ENCODE results near the gene ZNF526. TPM values are rescaled to one million over a fixed set of nuclear protein-coding genes. Genes with fewer than 3 reads are reported as not detected.

Gene ZNF526
- total and polyA plus RNA-seq, 2 donors (not counting 1 experiment from before 2014, with no cell fraction given) = 4.9 to 21.3 TPM

DNA sequence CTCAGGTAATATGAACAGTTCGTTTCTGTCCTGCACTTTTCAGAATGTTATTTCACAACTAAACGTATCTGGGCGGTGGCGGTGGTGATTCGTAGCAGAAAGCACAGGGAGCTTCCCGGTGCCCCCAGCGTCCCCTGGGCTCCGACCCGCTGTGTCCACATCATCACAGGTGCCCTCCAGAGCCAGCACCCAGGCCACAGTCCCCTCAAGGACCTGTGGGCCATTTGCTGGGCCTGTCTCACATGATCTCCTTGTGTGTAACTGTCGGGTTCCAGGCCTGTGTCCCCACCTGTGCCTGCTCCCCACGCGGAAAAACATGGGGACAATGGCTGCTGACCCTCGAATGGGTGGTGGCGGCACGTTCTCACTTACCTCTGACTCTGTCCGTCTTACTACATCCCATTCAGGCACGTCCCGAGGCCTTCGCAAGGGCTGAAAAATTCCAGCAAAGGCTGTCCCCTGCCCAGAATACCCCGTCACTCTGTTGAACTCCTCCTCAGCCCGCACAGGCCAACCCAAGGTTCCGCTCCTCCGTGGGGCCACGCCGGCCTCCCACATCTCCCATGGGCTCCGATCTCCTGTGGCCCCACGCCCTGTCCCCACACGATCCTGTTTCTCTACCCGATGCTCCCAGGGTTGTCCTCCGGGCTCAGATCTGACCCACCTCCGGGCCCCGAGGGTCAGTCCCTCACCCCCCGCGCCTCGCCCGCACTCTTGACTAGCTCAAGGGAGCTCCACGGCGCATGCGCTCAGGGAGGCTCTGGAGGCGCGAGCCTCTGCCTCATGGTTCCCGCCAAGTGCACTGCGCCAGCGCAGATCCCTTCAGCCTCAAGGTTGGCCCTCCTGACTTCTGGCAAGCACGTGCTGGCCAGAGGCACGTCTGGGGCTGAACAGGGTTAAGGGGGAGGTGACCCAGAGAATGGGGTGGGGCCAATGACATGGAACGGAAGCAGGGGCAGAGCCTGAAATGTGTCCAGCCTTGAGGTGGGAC lies 23.8 kb upstream of the ZNF526 start:
- intact Hi-C loops (cut with micrococcal nuclease) = no loop called here
- no peak overlapping the region for H2AFZ ChIP-seq (ENCODE audit: insufficient read depth, low read depth, low read length, poor library complexity, severe bottlenecking)
- H3K4me1 Mint-ChIP-seq = peaks cover 59% of the 10 kb centered on the region
- peaks cover 2% of the 10 kb centered on the region for H3K9me3 Mint-ChIP-seq (ENCODE audit: insufficient read depth)
- no peaks in the 10 kb centered on the region for H3K27me3 ChIP-seq (replicated peaks in 1 of 4; ENCODE audit: control extremely low read depth in 1 of 4, control insufficient read depth in 3 of 4, insufficient read depth in 4 of 4, low read length in 3 of 4)
- TF ChIP-seq, protein P1, sequence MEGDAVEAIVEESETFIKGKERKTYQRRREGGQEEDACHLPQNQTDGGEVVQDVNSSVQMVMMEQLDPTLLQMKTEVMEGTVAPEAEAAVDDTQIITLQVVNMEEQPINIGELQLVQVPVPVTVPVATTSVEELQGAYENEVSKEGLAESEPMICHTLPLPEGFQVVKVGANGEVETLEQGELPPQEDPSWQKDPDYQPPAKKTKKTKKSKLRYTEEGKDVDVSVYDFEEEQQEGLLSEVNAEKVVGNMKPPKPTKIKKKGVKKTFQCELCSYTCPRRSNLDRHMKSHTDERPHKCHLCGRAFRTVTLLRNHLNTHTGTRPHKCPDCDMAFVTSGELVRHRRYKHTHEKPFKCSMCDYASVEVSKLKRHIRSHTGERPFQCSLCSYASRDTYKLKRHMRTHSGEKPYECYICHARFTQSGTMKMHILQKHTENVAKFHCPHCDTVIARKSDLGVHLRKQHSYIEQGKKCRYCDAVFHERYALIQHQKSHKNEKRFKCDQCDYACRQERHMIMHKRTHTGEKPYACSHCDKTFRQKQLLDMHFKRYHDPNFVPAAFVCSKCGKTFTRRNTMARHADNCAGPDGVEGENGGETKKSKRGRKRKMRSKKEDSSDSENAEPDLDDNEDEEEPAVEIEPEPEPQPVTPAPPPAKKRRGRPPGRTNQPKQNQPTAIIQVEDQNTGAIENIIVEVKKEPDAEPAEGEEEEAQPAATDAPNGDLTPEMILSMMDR (IDR thresholded peaks at IDR 0.05) = no peak
- no peak for TF ChIP-seq EZH2 (IDR thresholded peaks at IDR 0.05; ENCODE audit: borderline replicate concordance, insufficient read depth, low read depth, low read length, poor library complexity, severe bottlenecking)
- peak overlapping the region; percentile 52 for H3K4me2 ChIP-seq (replicated peaks; ENCODE audit: low read depth, low read length, poor library complexity, severe bottlenecking)
- ChIA-PET CTCF (no interaction called here), POLR2A (no interaction called here)
- H3K36me3 ChIP-seq (replicated peaks in 1 of 2; ENCODE audit: control extremely low read depth in 1 of 2, control insufficient read depth in 1 of 2, extremely low read depth in 1 of 2, insufficient read depth in 2 of 2, low read length in 1 of 2) = peaks cover 0 to 27% of the 10 kb centered on the region in 2 experiments
- peaks cover 17% of the 10 kb centered on the region for H3K79me2 ChIP-seq (ENCODE audit: control insufficient read depth, insufficient read depth, low read length)
- peaks cover 0 to 7% (median 4%) of the 10 kb centered on the region in 3 donors for H3K9me3 ChIP-seq (ENCODE audit: control extremely low read depth in 1 of 3, control insufficient read depth in 2 of 3, insufficient read depth in 1 of 3, low read length in 2 of 3)
- no peak overlapping the region for H3K4me3 ChIP-seq (ENCODE audit: control extremely low read depth in 1 of 5, extremely low read depth in 1 of 5, insufficient read depth in 1 of 5, low read depth in 2 of 5, low read length in 4 of 5)
- H3K27me3 Mint-ChIP-seq = no peaks in the 10 kb centered on the region
- peak overlapping the region; percentile 45 to 73 for H3K27ac ChIP-seq (ENCODE audit: low read length in 2 of 2)
- H4K20me1 ChIP-seq (ENCODE audit: control insufficient read depth, insufficient read depth, low read length, poor library complexity, severe bottlenecking) = peaks cover 10% of the 10 kb centered on the region
- peaks cover 41 to 54% of the 10 kb centered on the region in 2 donors for H3K4me1 ChIP-seq (ENCODE audit: control insufficient read depth in 2 of 2, insufficient read depth in 2 of 2, low read length in 2 of 2)
- no peak overlapping the region for H3K9ac ChIP-seq (ENCODE audit: low read length)
- peak overlapping the region; percentile 19 for H3K4me3 Mint-ChIP-seq
- DNase-seq (no peak), ATAC-seq (ENCODE audit: low read depth) (no peak)
- 97% methylated on average over 47 of the region's 47 CpGs for WGBS (ENCODE audit: insufficient coverage)
- H3K27ac Mint-ChIP-seq = peak overlapping the region; percentile 65

Data from B cell (primary cell).